ENCODE data around the gene LMF1.

Gene LMF1

DNA sequence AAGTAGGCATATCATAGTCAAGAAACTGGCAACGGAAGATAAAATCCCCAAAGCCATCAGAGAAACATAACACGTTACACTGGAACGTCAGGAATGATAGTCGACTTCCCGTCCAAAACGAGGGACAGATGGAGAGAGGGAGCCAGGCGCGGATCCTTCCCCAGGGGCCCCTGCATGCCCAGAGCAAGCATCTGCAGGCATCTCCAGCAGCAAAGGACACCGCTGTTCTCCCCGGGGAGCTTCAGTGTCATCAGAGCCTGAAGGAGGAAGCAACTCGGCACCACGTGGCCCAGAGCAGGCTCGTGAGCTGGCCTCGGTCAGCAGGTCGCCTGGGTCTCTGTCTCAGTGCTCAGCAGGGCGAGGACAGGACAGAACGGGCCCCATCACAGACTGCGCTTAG is 50.1 kb downstream of the LMF1 start:
- ATAC-seq (ENCODE audit: low read depth) (no peak), DNase-seq (ENCODE audit: low spot score) (no peak)
- TF ChIP-seq, protein P1, sequence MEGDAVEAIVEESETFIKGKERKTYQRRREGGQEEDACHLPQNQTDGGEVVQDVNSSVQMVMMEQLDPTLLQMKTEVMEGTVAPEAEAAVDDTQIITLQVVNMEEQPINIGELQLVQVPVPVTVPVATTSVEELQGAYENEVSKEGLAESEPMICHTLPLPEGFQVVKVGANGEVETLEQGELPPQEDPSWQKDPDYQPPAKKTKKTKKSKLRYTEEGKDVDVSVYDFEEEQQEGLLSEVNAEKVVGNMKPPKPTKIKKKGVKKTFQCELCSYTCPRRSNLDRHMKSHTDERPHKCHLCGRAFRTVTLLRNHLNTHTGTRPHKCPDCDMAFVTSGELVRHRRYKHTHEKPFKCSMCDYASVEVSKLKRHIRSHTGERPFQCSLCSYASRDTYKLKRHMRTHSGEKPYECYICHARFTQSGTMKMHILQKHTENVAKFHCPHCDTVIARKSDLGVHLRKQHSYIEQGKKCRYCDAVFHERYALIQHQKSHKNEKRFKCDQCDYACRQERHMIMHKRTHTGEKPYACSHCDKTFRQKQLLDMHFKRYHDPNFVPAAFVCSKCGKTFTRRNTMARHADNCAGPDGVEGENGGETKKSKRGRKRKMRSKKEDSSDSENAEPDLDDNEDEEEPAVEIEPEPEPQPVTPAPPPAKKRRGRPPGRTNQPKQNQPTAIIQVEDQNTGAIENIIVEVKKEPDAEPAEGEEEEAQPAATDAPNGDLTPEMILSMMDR (IDR thresholded peaks at IDR 0.05; ENCODE audit: poor library complexity, severe bottlenecking): no peak
- H3K36me3 ChIP-seq (ENCODE audit: low read depth): no peaks in the 10 kb centered on the region
- no peaks in the 10 kb centered on the region for H3K4me1 ChIP-seq (ENCODE audit: insufficient read depth, poor library complexity, severe bottlenecking)
- H3K27ac ChIP-seq (ENCODE audit: poor library complexity, severe bottlenecking): no peak overlapping the region
- no peak overlapping the region for H3K4me3 ChIP-seq (ENCODE audit: severe bottlenecking)
- no peaks in the 10 kb centered on the region for H3K27me3 ChIP-seq (ENCODE audit: insufficient read depth, poor library complexity, severe bottlenecking)
- no peaks in the 10 kb centered on the region for H3K9me3 ChIP-seq (ENCODE audit: severe bottlenecking)

GRCh38 chr16:920051-920681 is 50.6 kb downstream of the LMF1 start:
- Histone ChIP-seq H3K36me3 (ENCODE audit: low read depth) (no peaks in the 10 kb centered on the region), H3K4me3 (ENCODE audit: severe bottlenecking) (no peak overlapping the region), H3K4me1 (ENCODE audit: insufficient read depth, poor library complexity, severe bottlenecking) (no peaks in the 10 kb centered on the region), H3K9me3 (ENCODE audit: severe bottlenecking) (no peaks in the 10 kb centered on the region), H3K27ac (ENCODE audit: poor library complexity, severe bottlenecking) (no peak overlapping the region), H3K27me3 (ENCODE audit: insufficient read depth, poor library complexity, severe bottlenecking) (no peaks in the 10 kb centered on the region)
- DNase-seq (ENCODE audit: low spot score): no peak
- TF ChIP-seq, protein P1 (IDR thresholded peaks at IDR 0.05; ENCODE audit: poor library complexity, severe bottlenecking): no peak
- ATAC-seq (ENCODE audit: low read depth): no peak

DNA sequence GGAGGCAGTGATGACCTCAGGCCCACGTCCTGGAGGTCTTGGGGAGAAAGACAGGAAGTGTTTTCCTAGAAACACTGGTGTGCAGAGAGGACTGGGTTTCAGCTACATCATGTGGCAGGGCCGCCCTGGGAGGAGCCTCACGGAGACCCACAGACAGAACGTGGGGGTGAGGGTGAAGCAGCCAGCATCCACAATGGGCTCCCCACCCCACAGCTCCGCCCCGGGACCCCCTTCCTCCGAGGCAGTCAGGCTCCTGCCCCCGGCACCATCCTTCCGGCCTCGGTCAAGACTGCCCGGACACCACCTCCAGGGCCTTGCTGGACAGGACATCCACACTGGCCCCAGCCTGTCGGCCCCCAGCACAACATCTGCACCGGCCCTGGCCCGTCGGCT is 51.1 kb downstream of the LMF1 start:
- Histone ChIP-seq H3K27me3 (ENCODE audit: insufficient read depth, poor library complexity, severe bottlenecking) (no peaks in the 10 kb centered on the region), H3K4me3 (ENCODE audit: severe bottlenecking) (no peak overlapping the region), H3K36me3 (ENCODE audit: low read depth) (no peaks in the 10 kb centered on the region), H3K9me3 (ENCODE audit: severe bottlenecking) (no peaks in the 10 kb centered on the region), H3K27ac (ENCODE audit: poor library complexity, severe bottlenecking) (no peak overlapping the region), H3K4me1 (ENCODE audit: insufficient read depth, poor library complexity, severe bottlenecking) (no peaks in the 10 kb centered on the region)
- no peak for ATAC-seq (ENCODE audit: low read depth)
- TF ChIP-seq, protein P1 (IDR thresholded peaks at IDR 0.05; ENCODE audit: poor library complexity, severe bottlenecking): no peak
- peak; percentile 53 for DNase-seq (ENCODE audit: low spot score)

DNA sequence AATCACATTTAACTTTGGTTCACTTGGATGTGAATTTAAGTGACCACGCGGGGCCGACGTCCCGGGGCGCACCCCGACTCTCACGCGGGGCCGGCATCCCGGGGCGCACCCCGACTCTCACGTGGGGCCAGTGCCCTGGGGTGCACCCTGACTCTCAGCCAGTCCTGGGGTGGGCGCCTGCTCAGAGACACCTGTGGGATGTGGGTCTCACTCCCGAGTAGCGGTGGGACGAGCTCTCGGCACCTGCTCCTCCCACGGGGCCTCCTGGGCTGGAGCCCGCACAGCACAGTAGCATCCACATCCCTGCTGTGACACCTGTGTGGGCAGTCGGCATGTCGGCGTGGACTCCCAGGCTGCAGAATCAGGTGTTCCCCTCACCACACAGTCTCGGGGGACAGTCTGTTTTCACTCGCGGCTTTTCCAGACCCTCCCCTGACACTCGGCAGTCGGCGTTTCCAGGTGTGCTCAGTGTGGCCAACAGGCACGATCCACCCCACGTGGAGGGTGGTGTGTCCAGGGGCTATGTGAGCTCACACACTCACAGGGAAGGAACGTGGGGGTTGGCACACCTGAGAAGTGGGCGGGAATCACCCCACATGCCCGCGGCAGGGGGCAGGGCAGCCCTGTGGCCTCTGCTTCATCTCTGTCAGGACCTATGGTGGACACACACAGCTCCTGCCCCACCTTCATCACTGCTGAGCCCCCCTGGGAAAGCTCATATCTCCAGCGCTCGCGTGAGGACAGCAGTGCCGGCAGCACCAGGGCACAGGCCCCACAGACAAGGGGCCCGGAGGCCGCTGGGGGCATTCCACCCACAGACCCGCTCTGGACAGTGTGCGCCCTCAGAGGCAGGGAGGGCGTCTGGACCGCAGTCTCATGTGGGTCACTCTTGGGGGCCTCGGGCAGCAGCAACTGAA is 51.8 kb downstream of the LMF1 start:
- TF ChIP-seq, protein P1 (IDR thresholded peaks at IDR 0.05; ENCODE audit: poor library complexity, severe bottlenecking): no peak
- ATAC-seq (ENCODE audit: low read depth) (no peak), DNase-seq (ENCODE audit: low spot score) (peak; percentile 64)
- Histone ChIP-seq H3K4me1 (ENCODE audit: insufficient read depth, poor library complexity, severe bottlenecking) (no peaks in the 10 kb centered on the region), H3K36me3 (ENCODE audit: low read depth) (no peaks in the 10 kb centered on the region), H3K27me3 (ENCODE audit: insufficient read depth, poor library complexity, severe bottlenecking) (no peaks in the 10 kb centered on the region), H3K9me3 (ENCODE audit: severe bottlenecking) (no peaks in the 10 kb centered on the region), H3K4me3 (ENCODE audit: severe bottlenecking) (no peak overlapping the region), H3K27ac (ENCODE audit: poor library complexity, severe bottlenecking) (no peak overlapping the region)

Measured in RWPE2 (cell line).